CD4-positive, alpha-beta T cell treated with Interleukin-15 for 4 hours (primary cell): ENCODE data around the gene WDSUB1.
A peak's percentile ranks its signal among the peaks of the same experiment; 100 is the strongest.

Experiments
- DNase-seq: peaks from one replicate; pipeline ENCODE4 v3.0.0-alpha.2; 2020; ENCODE audit warnings: low spot score

The WDSUB1 gene, protein sequence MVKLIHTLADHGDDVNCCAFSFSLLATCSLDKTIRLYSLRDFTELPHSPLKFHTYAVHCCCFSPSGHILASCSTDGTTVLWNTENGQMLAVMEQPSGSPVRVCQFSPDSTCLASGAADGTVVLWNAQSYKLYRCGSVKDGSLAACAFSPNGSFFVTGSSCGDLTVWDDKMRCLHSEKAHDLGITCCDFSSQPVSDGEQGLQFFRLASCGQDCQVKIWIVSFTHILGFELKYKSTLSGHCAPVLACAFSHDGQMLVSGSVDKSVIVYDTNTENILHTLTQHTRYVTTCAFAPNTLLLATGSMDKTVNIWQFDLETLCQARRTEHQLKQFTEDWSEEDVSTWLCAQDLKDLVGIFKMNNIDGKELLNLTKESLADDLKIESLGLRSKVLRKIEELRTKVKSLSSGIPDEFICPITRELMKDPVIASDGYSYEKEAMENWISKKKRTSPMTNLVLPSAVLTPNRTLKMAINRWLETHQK

DNA sequence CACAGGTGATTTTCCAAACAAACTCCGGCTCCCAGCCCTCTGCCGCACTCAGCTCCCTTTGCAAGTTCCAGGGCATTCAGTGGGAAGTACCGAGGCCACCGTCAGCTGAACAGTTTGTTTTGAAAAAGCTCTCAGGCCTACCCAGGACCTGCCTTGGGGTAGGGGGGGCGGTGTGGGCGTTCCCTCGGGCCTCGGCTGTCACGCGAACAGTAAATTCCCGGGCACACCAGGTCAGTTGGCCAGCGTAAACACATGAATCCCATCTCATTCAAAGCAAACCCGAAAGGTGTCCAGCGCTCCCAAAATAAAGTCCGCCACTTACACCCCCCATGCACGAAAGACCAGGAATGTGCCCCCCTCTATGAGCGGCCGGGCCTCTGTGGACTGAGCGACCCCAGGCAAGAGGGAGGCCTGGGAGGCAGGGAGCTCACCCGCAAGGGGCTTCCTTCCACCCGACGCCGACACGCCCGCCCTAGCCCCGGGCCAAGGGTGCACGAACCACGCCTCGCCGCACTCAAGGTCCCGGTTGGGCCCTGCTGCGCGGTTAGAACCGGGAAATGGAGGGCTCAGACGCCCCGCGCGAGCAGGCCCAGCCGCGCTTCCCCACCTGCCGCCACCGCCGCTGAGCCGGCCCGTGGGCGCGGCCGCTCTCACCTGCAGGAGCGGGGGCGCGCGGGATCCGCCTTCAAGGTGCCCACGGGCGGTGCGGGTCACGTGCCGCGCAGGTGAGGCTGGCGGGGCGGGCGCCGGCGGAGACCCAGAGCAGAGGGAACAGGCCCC lies at the start of gene WDSUB1:
Gene WDSUB1, minus strand, starts transcription at position 775 of the 780 bp plus-strand sequence. CDS start 3,634 bp downstream, outside the sequence.
- no peak for DNase-seq

DNA sequence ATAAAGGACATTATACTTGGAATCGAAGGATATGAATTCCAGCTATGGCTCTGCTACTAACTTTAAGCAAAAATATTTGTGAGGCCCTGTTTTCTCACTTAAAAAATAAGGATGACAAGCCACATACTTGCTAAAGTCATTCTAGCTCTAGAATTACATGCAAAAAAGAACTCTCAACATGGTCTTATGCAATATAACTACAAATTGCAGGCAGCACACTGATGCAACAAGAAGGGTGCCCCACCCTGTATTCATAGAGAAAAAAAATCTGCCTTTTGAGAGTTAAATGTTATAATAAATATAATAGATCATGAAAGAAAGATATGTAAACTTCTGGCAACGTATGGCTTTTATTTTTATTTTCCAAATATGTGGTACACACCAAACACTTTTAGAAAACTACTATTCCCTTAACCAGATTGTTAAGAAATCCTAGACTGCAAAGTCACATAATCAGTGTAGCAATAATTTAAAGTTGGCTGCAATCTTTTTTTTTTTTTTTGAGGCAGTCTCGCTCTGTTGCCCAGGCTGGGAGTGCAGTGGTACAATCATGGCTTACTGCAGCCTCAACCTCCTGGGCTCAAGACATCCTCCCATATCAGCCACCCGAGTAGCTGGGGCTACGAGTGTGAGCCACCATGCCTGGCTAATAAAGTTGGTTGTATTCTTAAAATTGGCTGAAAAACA lies 40.2 kb upstream of the WDSUB1 start:
- no peak for DNase-seq

DNA sequence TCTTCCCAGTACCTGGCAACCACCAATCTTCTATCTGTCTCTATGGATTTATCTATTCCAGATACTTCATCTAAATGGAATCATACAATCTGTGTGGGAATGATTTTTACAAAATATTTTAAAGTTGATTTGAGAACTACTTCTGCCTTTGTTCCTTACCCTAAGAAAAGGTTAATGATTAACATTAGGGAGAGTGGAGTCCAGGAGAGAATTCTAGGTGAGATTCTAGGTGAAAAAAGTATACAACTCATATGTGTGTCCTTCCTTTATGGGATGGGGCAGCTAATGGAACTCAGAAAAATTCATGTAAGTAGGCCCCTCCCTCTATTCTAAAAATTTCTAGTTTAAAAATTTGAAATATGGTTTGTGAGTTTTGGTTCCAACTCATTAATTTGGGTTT lies 35.9 kb upstream of the WDSUB1 start:
- DNase-seq, result no peak

DNA sequence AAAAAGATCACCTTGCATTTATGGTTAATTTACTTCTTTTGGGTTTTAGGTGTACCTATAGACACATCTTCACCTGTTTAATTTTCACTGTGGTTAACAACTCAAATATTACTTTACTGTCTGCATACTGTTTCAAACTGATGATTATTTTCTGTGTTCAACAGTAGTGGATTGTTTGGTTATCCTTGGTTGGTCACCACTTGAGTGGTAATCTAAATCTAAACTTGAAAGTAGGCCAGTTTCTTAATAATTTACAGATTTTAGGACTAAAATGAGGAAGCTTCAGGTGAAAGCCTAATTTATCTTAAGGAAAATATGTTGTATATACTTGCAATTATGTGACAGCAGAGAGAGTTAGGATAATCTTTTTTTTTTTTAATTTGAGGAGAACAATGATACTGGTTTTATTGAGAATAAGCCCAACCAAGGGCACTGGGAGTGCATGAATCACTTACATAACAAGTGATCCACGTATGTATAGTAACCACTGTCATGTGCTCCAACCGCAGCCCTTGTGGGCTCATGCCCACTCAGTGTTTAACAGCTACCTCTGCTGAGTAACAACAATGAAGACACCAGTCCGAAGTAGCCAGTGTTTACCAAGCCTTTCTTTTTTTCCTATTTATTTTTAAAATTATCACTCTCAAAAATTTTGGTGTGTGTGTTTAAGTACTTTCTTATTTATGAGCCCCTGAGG lies 31.0 kb upstream of the WDSUB1 start:
- no peak for DNase-seq

DNA sequence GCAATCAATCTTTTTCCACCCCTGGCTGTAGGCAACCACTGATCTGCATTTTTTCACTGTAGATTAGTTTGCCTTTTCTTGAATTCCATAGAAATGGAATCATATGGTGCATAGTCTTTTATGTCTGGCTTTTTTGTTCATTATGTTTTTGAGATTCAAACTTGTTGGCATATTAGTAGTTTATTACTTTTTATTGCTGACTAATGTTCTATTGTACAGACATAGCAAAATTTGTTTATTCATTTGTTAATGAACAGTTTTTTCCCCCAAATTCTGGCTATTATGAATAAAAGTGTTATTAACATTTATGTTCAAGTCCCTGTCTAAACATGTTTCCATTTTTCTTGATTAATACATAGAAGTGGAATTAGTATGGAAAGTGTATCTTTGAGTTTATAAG lies 21.4 kb upstream of the WDSUB1 start:
- DNase-seq, result no peak

DNA sequence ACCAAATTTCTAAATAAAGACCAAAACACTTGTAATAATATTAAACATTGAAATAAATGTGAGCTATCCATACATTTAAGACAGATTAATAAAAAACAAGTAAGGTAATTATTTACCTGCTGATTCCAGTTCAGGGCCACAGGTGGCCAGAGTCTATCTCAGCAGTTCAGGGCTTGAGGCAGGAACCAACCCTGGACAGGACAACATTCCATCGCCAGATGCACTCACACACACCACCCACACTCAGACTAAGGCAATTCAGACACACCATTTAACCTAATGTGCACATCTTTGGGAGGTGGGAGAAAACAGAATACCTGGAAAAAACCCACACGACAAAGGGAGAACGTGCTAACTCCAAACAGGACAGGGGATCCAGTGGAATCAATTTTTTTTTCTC lies 14.1 kb upstream of the WDSUB1 start:
- no peak for DNase-seq

DNA sequence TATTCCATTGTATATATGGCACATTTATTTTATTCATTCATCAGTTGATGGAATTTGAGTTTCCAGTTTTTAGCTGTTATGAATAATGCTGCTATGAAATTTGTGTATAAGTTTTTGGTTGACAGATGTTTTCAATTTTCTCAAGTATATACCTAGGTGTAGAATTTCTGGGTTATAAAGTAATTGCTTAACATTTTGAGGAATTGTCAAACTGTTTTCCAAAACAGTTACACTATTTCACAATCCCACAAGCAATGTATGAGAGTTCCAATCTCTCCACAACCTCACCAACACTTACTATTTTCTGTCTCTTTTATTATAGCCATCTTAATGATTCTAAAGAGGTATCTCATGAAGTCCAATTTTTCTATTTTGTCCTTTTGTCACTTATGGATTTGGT lies 12.5 kb upstream of the WDSUB1 start:
- no peak for DNase-seq

DNA sequence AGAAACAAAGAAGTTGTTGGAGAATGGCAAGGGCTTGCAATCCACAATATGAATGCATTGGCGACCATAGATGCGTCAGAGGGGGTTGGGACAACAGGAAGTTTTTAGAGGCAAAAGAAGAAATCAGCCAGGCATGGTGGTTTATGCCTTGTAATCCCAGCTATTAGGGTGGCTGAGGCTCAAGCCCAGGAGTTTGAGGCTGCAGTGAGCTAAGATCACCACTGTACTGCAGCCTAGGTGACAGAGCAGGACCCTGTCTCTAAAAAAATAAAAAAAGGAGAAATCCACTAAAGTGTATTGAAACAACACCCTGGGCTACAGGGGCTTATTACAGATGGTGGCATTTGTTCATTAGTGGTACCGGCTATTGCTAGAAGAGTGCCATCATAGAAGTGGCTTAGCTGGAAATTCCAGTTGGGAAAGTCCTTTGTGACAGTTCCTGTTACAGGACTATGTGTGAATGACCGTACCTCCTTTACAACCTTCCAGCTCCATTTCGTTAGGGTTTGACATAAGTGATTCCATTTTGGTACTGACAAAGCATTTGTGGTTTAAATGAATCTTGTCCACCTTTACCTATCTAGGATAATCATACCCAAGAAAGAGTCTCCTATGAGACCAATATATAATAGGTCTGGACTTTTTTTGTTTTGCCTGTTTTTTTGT lies 10.7 kb upstream of the WDSUB1 start:
- no peak for DNase-seq

DNA sequence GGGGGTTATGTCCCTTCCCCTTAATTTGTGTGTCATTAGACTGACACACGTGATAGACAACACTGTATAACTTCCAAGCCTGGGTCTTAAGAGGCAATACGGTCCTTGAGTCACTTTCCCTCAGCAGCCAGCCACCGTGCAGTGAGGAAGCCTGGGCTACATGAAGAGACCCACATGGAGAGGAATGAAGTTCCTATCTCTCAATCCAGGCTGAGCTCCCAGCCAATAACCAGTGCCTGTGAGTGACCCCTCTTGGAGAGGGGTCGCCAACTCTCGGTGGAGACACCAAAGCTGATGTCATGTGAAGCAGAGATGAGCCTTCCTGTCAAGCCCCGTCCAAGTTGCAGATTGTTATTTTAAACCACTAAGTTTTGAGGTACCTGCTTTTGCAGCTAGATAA lies 5.7 kb upstream of the WDSUB1 start:
- no peak for DNase-seq

DNA sequence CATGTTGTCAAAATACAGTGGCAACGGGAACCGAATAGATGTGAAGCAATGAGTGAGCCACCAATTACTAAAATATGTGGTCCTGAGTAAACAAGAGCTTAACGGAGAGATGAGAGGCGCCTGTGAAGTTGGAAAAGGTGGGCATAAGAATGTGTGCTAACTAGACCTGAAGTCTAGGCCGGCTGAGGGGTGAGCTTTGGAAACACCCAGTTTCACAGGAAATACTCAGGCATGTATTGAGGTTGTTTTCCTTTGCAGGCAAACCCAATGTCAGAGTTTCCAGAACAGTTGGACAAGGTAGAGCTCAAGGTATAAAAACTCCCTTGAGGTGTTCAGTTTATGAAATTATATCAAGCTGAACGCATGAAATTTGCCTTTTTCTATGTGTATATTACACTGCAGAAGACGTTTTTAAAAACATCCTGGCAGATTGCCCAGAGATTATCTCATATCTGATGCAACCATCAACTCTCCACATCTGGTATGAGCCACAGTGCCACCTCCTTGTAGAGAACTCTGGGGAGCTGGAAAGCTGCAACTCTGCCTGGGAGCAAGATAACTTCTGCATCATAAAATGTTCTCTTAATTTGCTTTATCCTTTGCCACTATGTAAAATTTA lies 3.9 kb upstream of the WDSUB1 start:
- peak; percentile 30 for DNase-seq

DNA sequence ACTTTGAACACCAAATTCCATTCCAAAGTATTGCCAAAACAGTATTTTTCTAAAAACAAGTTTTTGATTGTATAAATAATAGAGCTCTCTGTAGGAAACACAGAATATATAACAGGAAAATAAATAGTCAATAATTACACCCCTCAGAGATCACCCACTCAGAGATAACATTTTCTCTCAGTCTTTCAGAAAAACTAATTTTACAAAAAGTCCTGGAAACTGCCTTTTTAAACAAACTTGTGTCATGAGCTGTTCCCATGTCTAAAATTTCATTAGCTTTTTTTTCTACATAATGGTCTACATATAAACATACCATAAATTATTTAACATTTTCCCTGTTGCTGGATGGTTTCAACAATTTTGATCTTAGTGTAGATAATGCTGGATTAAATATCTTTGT lies 1.2 kb upstream of the WDSUB1 start:
- DNase-seq, result no peak

DNA sequence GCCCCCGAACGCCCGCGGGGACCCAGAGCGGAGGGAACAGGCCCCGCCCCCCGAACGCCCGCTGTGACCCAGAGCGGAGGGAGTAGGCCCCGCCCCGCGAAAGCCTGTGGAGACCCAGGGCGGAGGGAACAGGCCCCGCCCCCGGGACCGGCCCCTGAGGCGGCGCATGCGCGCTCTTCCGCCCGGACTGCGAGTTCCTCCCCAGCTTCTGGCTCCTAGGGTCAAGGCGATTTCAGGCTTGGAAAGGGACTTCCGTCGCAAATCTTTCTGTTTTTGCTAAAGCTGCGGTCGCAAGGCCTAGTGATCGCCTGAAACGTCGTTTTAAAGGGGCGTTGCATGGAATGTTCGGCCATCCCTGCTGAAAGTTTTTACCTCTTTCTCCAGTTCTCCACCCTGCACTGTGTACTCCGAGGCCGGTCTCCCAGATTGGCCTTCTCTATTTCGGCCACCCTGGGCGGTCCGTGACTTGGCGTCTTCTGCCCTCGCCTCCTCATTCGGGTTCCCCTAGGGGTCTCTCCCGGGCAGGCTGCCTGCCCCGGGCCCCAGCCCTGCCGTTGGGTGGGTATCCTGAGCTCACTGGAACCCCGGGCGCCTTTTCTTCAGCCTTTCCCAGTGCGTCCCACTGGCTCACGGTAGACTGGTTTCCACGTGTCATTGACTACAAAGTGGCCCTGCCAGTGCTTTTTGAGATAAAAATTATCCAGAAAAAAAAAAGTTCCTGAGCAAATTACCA lies 372 bp upstream of the WDSUB1 start:
- peak; percentile 97 for DNase-seq

DNA sequence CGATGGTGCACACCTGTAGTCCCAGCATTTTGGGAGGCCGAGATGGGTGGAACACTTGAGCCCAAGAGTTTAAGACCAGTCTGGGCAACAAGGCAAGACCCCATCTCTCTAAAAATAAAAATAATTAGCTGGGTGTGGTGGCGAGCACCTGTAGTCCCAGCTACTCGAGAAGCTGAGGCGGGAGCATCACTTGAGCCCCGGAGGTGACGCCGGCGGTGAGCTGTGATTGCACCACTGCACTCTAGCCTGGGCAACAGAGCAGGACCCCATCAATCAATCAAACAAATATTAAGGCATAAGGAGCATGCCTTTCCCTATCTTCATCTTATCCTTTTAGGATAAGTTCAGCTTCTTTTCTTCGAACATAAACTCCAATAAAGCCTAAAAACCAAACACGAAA lies 1.1 kb downstream of the WDSUB1 start:
- no peak for DNase-seq

DNA sequence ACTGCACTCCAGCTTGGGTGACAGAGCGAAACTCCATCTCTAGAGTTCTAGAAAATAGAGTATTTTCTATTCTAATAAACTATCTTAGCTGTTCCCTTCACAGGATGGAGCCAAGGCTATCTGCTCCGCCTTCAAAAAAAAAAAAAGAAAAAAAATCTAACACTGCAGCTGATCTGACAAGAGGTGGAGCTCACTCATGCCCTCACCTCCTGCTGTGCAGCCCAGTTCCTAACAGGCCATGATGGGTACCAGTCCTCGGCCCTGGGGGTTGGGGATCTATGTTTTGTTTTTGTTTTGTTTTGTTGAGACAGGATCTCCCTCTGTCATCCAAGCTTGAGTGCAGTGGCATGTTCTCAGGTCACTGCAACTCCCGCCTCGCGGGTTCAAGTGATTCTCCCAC lies 3.0 kb downstream of the WDSUB1 start:
- DNase-seq, result no peak

DNA sequence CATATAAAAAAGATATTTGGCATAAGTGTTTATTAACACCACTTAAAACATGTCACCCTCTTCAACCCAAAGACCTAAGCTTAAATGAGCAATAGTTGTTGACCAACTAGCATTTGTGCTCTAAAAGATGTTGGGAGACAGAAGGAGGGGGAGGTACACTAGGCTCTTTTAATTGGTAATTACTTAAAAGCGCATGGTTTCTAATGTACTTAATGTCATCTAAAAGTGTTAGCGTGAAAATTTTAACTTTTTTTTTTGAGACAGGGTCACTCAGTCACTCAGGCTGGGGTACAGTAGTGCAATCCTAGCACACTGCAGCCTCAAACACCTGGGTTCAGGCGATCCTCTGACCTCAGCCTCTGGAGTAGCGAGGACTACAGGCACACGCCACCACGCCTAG lies 5.5 kb downstream of the WDSUB1 start:
- no peak for DNase-seq

DNA sequence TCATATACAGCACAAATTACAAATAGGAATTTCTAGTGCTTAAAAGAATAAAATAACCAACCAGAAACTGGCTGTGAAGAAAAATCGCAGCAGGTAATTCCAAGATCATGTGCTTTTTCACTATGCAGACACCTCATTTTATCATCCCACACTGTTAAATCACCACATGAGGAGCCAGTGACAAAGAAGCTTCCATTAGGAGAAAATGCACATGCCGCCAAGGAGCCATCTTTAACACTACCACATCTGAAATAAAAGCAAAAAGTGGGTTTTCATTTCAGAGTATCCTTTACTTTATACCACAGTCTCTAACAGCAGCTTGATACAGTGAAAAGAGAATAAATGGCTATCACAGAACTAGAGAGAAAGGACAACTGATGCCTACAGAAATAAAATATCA lies 6.8 kb downstream of the WDSUB1 start:
- no peak for DNase-seq

DNA sequence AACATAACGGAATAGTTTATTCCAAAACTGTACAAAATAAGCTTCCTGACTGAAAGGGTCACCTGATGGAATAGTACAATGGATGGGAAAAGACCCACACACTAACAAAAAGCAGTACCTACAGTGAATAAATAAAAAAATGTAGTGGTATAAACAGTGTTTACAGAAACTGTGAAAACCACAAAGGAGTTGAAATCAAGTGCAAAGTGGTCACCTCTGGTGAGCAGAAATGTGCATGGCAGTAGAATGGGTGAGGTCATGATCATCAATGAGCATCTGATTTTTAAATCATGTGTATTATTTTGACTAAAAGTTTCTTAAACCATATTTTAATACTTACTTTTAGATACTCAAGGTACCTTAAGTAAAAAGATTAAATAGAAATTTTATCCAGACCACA lies 11.4 kb downstream of the WDSUB1 start:
- no peak for DNase-seq

DNA sequence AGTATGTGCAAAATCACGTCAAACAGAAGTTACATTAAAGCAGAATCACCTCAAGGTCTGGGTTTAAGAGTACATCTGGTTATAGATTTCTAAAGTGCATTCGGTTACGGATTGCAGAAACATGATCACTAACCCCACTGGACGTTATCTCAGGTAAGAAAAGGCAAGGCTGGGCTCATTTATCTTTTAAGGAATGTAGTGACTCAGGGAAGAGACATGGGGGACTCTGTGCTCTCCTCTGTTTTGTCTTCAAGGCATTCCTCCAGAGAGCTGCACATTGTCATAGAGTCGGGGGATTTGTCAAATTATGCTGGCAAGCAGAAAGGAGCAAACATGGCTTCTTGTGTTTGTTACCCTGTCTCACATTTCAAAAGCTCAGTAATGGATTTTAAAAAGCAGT lies 14.3 kb downstream of the WDSUB1 start:
- DNase-seq, result no peak

DNA sequence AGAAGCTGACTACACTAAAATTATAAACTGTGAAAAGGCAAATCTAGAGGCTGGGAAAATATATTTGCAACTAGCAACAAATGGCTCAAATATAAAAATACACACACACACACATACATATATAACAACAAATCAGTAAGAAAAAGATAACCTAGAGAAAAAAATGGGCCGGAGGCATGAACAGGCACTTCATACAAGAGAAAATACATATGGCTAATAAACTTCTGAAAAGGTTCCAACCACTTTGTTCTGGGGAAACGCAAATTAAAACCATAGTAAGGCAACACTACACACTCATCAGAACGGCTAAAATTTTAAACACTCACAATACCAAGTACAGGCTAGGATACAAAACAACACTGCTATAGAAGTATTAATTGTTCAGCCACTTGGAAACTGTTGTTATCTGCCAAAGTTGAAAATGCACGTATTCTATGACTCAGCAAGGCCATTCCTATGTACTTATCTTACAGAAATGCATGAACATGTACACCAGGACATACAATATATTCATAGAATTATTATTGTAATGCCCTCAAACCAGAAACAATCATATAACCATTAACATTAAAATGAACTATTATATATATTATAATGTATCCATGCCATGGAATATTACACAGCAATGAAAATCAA lies 15.6 kb downstream of the WDSUB1 start:
- DNase-seq, result no peak

DNA sequence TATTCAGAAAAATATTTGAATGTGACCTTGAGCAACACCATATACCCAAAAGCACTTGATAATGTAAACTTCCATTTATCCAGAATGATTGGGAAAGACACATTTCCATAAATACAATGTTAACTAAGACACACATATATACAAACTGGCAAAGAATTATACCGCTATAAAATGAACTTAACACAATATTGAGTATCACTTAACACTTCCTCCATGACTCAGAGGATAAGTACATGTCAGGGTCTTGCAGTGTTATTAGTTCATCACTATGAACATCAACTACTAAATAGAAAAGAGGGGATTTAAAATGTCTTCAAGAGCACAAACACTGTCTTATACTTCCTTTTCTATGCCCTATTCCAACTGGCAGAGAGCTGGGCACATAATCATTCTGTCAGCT lies 18.6 kb downstream of the WDSUB1 start:
- DNase-seq, result no peak
